GM12878 (cell line): ENCODE data around the gene TCEAL6. TPM values are rescaled to one million over a fixed set of nuclear protein-coding genes. Genes with fewer than 3 reads are reported as not detected.

ENCODE experiments used
- ATF3 ChIP-seq: IDR thresholded peaks from 2 replicates; pipeline ENCODE4 v1.6.1; 2011; ENCODE audit warnings: low read depth, mild to moderate bottlenecking, low read length, moderate library complexity, borderline replicate concordance; ENCODE audit errors: extremely low read depth
- BRCA1 ChIP-seq: IDR thresholded peaks from 2 replicates; pipeline ENCODE4 v1.6.1; 2011; ENCODE audit warnings: low read depth, low read length, improper control_type of control experiment
- HDAC2 ChIP-seq: fragments of 200-600 bp; sonication (generic); IDR thresholded peaks from 2 replicates; pipeline ENCODE4 v1.6.1; 2017
- MEF2A ChIP-seq: IDR thresholded peaks from 2 replicates; pipeline ENCODE4 v1.6.1; 2011; ENCODE audit warnings: low read depth, mild to moderate bottlenecking, low read length, moderate library complexity; ENCODE audit not compliant: insufficient read depth
- RELA ChIP-seq: fragments of 450-650 bp; IDR thresholded peaks from 2 replicates; pipeline ENCODE4 v1.8.0; 2014; ENCODE audit warnings: borderline replicate concordance; ENCODE audit not compliant: partially characterized antibody
- SMAD5 ChIP-seq: IDR thresholded peaks from 2 replicates; pipeline ENCODE4 v1.6.1; 2016; ENCODE audit warnings: antibody characterized with exemption, low read depth
- SMC3 ChIP-seq: IDR thresholded peaks from 2 replicates; pipeline ENCODE4 v1.6.1; 2011; ENCODE audit warnings: low read length, improper control_type of control experiment, borderline replicate concordance
- SUZ12 ChIP-seq: fragments of 200-600 bp; sonication (generic); IDR thresholded peaks from one replicate; pipeline ENCODE4 v1.6.1; 2018; ENCODE audit warnings: antibody characterized with exemption, mild to moderate bottlenecking; ENCODE audit not compliant: unreplicated experiment
- ZBTB4 ChIP-seq: fragments of 450-650 bp; formaldehyde crosslinking; IDR thresholded peaks from 2 replicates; pipeline ENCODE4 v1.4.0; 2022; ENCODE audit warnings: mild to moderate bottlenecking, moderate library complexity
- ZZZ3 ChIP-seq: IDR thresholded peaks from 2 replicates; pipeline ENCODE4 v1.6.1; 2011; ENCODE audit warnings: low read depth; ENCODE audit not compliant: control insufficient read depth, insufficient read length
- polyA plus RNA-seq, 11 experiments: library from polyadenylated mRNA; depleted of rRNA in 4 of 11; unstranded in 6 of 11; stranded (reverse) in 5 of 11; fragments of >200 nt; fragmentation: Nextera tagmentation in 4 of 11; fragmentation: Illumina TruSeq in 1 of 11; extraction: Ambion mirVana in 4 of 11; extraction: Trizol in 1 of 11; gene quantifications; 1 replicate in 1 of 11; 2 replicates in 10 of 11; pipeline versions ENCODE4 v1.2.1 to v1.2.3, GENCODE V29; 2011 to 2016; ENCODE audit warnings: inconsistent platforms in 2 of 11, missing spikeins in 2 of 11, low read depth in 1 of 11
- total RNA-seq, 4 experiments: library from RNA; depleted of rRNA in 3 of 4; stranded (reverse); fragments of >200 nt in 3 of 4; fragmentation: Illumina TruSeq in 1 of 4; extraction: Trizol in 1 of 4; gene quantifications; 2 replicates each; pipeline versions ENCODE4 v1.2.1 to v1.2.3, GENCODE V29; 2013 to 2021

The TCEAL6 gene
- total and polyA plus RNA-seq, 10 of the 15 experiments (the other 5 are each of a cell fraction or from before 2014, with no cell fraction given), result not detected

DNA sequence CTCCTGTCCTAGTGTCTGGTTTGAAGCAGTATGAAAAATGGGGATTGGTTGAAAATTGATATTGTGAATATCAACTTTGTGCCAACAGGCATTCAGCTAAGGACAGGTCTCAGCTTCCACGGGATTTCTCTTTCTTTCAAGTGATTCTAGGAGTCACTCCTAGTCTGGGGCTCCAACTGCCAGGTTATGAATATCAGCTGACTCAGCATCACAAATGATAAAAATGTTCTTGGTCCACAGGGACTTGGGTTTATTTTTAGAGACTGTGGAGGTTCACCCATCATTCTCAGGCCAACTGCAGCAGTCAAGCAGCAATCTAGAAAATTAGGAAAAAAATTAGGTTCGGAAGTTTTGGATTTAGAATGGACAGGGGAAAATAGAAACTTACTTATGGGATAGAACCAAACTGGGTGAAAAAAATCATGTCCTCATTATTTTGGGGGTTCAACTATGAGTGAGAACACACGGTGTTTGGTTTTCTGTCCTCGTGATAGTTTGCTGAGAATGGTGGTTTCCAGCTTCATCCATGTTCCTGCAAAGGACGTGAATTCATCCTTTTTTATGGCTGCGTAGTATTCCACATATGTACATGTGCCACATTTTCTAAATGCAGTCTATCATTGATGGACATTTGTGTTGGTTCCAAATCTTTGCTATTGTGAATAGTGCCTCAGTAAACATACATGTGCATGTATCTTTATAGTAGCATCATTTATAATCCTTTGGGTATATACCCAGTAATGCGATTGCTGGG, 43.9 kb upstream of the TCEAL6 start (continued):
- no peak for TF ChIP-seq ZBTB4 (CRISPR knock-in tag)
- no peak for TF ChIP-seq HDAC2
- no peak for TF ChIP-seq MEF2A
- TF ChIP-seq ZZZ3, result no peak
- no peak for TF ChIP-seq SMAD5
- no peak for TF ChIP-seq ATF3
- no peak for TF ChIP-seq BRCA1
- TF ChIP-seq SUZ12, result no peak
- no peak for TF ChIP-seq RELA
- TF ChIP-seq SMC3, result no peak
